H1 (cell line): ENCODE data around the gene KLF5. TPM values are rescaled to one million over a fixed set of nuclear protein-coding genes. Genes with fewer than 3 reads are reported as not detected.

Experiments
- CBX5 ChIP-seq: fragments of 300-800, 300-1000 bp; sonication (generic); IDR thresholded peaks from 2 replicates; pipeline ENCODE4 v1.7.1; 2016; ENCODE audit warnings: antibody characterized with exemption, low read length, low read depth
- MAFK ChIP-seq: IDR thresholded peaks from 2 replicates; pipeline ENCODE4 v1.6.1; 2012; ENCODE audit warnings: low read depth, mild to moderate bottlenecking, improper control_type of control experiment, low read length
- SP2 ChIP-seq: IDR thresholded peaks from 2 replicates; pipeline ENCODE4 v1.6.1; 2012; ENCODE audit warnings: mild to moderate bottlenecking, low read length, inconsistent platforms
- SP4 ChIP-seq: IDR thresholded peaks from 2 replicates; pipeline ENCODE4 v1.6.1; 2012; ENCODE audit warnings: low read length, inconsistent platforms
- SRF ChIP-seq: IDR thresholded peaks from 2 replicates; pipeline ENCODE4 v1.6.1; 2011; ENCODE audit warnings: mild to moderate bottlenecking, low read depth, low read length, moderate library complexity
- polyA plus RNA-seq, 7 experiments: library from polyadenylated mRNA; depleted of rRNA in 3 of 7; stranded (reverse) in 5 of 7; unstranded in 2 of 7; fragments of >200 nt in 5 of 7; fragments of 200-250 nt in 2 of 7; gene quantifications; 1 replicate in 5 of 7; 2 replicates in 1 of 7; 4 replicates in 1 of 7; pipeline versions ENCODE4 v1.2.1 to v1.2.3, GENCODE V29; 2011 to 2013; ENCODE audit warnings: missing spikeins in 2 of 7, mixed read lengths in 2 of 7
- total RNA-seq: library from RNA; stranded (reverse); fragmentation: NEBNext Ultra II Directional; extraction: Animal tissue kit (Norgen Biotek cat#: 25700); gene quantifications from 2 replicates; pipeline ENCODE4 v1.2.1, GENCODE V29; 2021

Gene KLF5
- total and polyA plus RNA-seq, 2 of the 8 experiments (the other 6 are each of a cell fraction or from before 2014, with no cell fraction given), result 1.2 to 2.3 TPM

DNA sequence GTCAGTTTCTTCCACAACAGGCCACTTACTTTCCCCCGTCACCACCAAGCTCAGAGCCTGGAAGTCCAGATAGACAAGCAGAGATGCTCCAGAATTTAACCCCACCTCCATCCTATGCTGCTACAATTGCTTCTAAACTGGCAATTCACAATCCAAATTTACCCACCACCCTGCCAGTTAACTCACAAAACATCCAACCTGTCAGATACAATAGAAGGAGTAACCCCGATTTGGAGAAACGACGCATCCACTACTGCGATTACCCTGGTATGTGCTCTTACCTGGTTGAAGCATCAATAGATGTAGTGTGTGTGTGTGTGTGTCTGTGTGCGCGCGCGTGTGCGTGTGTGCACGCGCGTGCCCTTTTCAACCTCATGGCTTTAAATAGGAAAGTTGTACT, 3.7 kb downstream of the KLF5 start (continued):
- TF ChIP-seq SRF, result no peak
- TF ChIP-seq SP4, result no peak
- no peak for TF ChIP-seq MAFK
- no peak for TF ChIP-seq SP2
- no peak for TF ChIP-seq CBX5
